WTC11 (cell line): ENCODE data around the gene RNF40. TPM values are rescaled to one million over a fixed set of nuclear protein-coding genes. Genes with fewer than 3 reads are reported as not detected.

Experiments
- ATAC-seq: fragments of 200-7000 bp; cut with Tn5 transposase; 2 replicates; pipeline ENCODE4 v1.10.0; 2021; ENCODE audit warnings: mild to moderate bottlenecking, moderate library complexity
- CTCF ChIA-PET: fragments of 300-600 bp; sonication (Branson Sonifier 250); formaldehyde crosslinking; loops from one replicate; lab custom pipeline; 2021; ENCODE audit warnings: antibody characterized with exemption; lab: Charles Lee
- POLR2A ChIA-PET: fragments of 350-600 bp; sonication (Branson Sonifier 250); formaldehyde crosslinking; loops from one replicate; lab custom pipeline; 2021; ENCODE audit warnings: antibody characterized with exemption; lab: Charles Lee
- DNase-seq: peaks from one replicate; pipeline ENCODE4 v3.0.0; 2021; ENCODE audit warnings: low spot score
- H3K27ac Mint-ChIP-seq: 2 replicates; pipeline ENCODE4 v1.8.0; 2021; ENCODE audit warnings: mixed read lengths
- H3K27me3 Mint-ChIP-seq: 2 replicates; pipeline ENCODE4 v1.8.0; 2021; ENCODE audit warnings: low read depth, mild to moderate bottlenecking, moderate library complexity, mixed read lengths
- H3K36me3 Mint-ChIP-seq: 2 replicates; pipeline ENCODE4 v1.8.0; 2021; ENCODE audit warnings: mixed read lengths
- H3K4me1 Mint-ChIP-seq: 2 replicates; pipeline ENCODE4 v1.8.0; 2022; ENCODE audit warnings: mixed read lengths
- H3K4me3 Mint-ChIP-seq: 2 replicates; pipeline ENCODE4 v1.8.0; 2021; ENCODE audit warnings: mild to moderate bottlenecking, moderate library complexity, mixed read lengths
- H3K9me3 Mint-ChIP-seq: 2 replicates; pipeline ENCODE4 v1.8.0; 2021; ENCODE audit warnings: mixed read lengths
- AR ChIP-seq: fragments of 250-450 bp; sonication (Bioruptor Pico); IDR thresholded peaks from 2 replicates; pipeline ENCODE4 v1.9.0; 2021; ENCODE audit warnings: mild to moderate bottlenecking
- ATF1 ChIP-seq: sonication (generic); formaldehyde crosslinking; IDR thresholded peaks from 2 replicates; pipeline ENCODE4 v1.8.1; 2023; ENCODE audit warnings: mild to moderate bottlenecking, moderate library complexity, missing genetic modification reagents
- ATF3 ChIP-seq: sonication (generic); formaldehyde crosslinking; conservative IDR thresholded peaks from 2 replicates; pipeline ENCODE4 v1.8.1; 2022; ENCODE audit warnings: mild to moderate bottlenecking, missing genetic modification reagents
- CTCF ChIP-seq: fragments of 200-600 bp; IDR thresholded peaks from 2 replicates; pipeline ENCODE4 v1.8.0; 2022; ENCODE audit warnings: antibody characterized with exemption
- ESRRA ChIP-seq: sonication (generic); formaldehyde crosslinking; IDR thresholded peaks from 2 replicates; pipeline ENCODE4 v1.8.1; 2022; ENCODE audit warnings: mild to moderate bottlenecking, missing genetic modification reagents, borderline replicate concordance
- FOXK1 ChIP-seq: sonication (generic); formaldehyde crosslinking; IDR thresholded peaks from 2 replicates; pipeline ENCODE4 v1.8.0; 2022; ENCODE audit warnings: mild to moderate bottlenecking, moderate library complexity, missing genetic modification reagents
- NFE2L1 ChIP-seq: sonication (generic); formaldehyde crosslinking; IDR thresholded peaks from 2 replicates; pipeline ENCODE4 v1.8.1; 2023; ENCODE audit warnings: missing genetic modification reagents
- NFYB ChIP-seq: sonication (generic); formaldehyde crosslinking; conservative IDR thresholded peaks from 2 replicates; pipeline ENCODE4 v1.8.0; 2022; ENCODE audit warnings: low read depth, missing genetic modification reagents
- NR3C1 ChIP-seq: sonication (generic); formaldehyde crosslinking; conservative IDR thresholded peaks from 2 replicates; pipeline ENCODE4 v1.8.1; 2023; ENCODE audit warnings: low read depth, mild to moderate bottlenecking, missing genetic modification reagents
- SP1 ChIP-seq: sonication (generic); formaldehyde crosslinking; conservative IDR thresholded peaks from 2 replicates; pipeline ENCODE4 v1.8.1; 2022; ENCODE audit warnings: missing genetic modification reagents
- TEAD1 ChIP-seq: sonication (generic); formaldehyde crosslinking; IDR thresholded peaks from 2 replicates; pipeline ENCODE4 v1.8.0; 2022; ENCODE audit warnings: mild to moderate bottlenecking, missing genetic modification reagents
- USF2 ChIP-seq: sonication (generic); formaldehyde crosslinking; IDR thresholded peaks from 2 replicates; pipeline ENCODE4 v1.8.1; 2023; ENCODE audit warnings: mild to moderate bottlenecking, missing genetic modification reagents, moderate library complexity
- ZBTB21 ChIP-seq: sonication (generic); formaldehyde crosslinking; IDR thresholded peaks from 2 replicates; pipeline ENCODE4 v1.8.1; 2023; ENCODE audit warnings: mild to moderate bottlenecking, missing genetic modification reagents, borderline replicate concordance
- ZNF232 ChIP-seq: sonication (generic); formaldehyde crosslinking; IDR thresholded peaks from 2 replicates; pipeline ENCODE4 v1.8.0; 2022; ENCODE audit warnings: mild to moderate bottlenecking, missing genetic modification reagents
- ZNF317 ChIP-seq: sonication (generic); formaldehyde crosslinking; IDR thresholded peaks from 2 replicates; pipeline ENCODE4 v1.8.1; 2023; ENCODE audit warnings: low read depth, mild to moderate bottlenecking, moderate library complexity, missing genetic modification reagents, borderline replicate concordance
- ZNF425 ChIP-seq: fragments of 250-450 bp; sonication (Bioruptor Pico); conservative IDR thresholded peaks from 2 replicates; pipeline ENCODE4 v1.9.0; 2021; ENCODE audit warnings: mild to moderate bottlenecking
- ZNF512 ChIP-seq: sonication (generic); formaldehyde crosslinking; IDR thresholded peaks from 2 replicates; pipeline ENCODE4 v1.8.1; 2022; ENCODE audit warnings: missing genetic modification reagents, borderline replicate concordance
- total RNA-seq: library from RNA; stranded (reverse); gene quantifications from 3 replicates; pipeline ENCODE4 v1.2.3, GENCODE V29; 2021

Gene RNF40
- total RNA-seq, 1 experiment from 2014 or later = 77.1 TPM

- TF ChIP-seq CTCF (no peak), NR3C1 (CRISPR knock-in tag) (no peak), AR (no peak), NFE2L1 (CRISPR knock-in tag) (no peak), ZNF512 (CRISPR knock-in tag) (no peak), USF2 (CRISPR knock-in tag) (no peak), FOXK1 (CRISPR knock-in tag) (no peak), NFYB (CRISPR knock-in tag) (no peak), ZNF425 (no peak), ZNF317 (no peak), SP1 (CRISPR knock-in tag) (no peak)
- Mint-ChIP-seq H3K4me1 (peaks cover 14% of the 10 kb centered on the region), H3K9me3 (no peaks in the 10 kb centered on the region), H3K4me3 (no peak overlapping the region), H3K27me3 (peaks cover 73% of the 10 kb centered on the region), H3K27ac (no peak overlapping the region), H3K36me3 (no peaks in the 10 kb centered on the region)
- ChIA-PET POLR2A (no interaction called here), CTCF (interaction anchor here (0.7 to 1.9 kb wide), 5 partner anchors 12 to 55 kb away, joined by 3 to 6 read pairs (median 4); partner anchors contain the start of genes PHKG2 and ZNF629)
- DNase-seq (no peak), ATAC-seq (no peak)
These were observed 40.8 kb downstream of the RNF40 start for GRCh38 chr16:30802936-30803335.

GRCh38 chr16:30805056-30805369, 42.9 kb downstream of the RNF40 start:
- peak overlapping the region; percentile 82 for H3K4me3 Mint-ChIP-seq
- DNase-seq (no peak), ATAC-seq (no peak)
- no peaks in the 10 kb centered on the region for H3K9me3 Mint-ChIP-seq
- CTCF ChIA-PET = interaction anchor here (0.5 to 3.5 kb wide), 15 partner anchors 9 to 148 kb away, joined by 3 to 26 read pairs (median 5); partner anchors contain the start of gene ZNF629
- no peak overlapping the region for H3K27ac Mint-ChIP-seq
- no peaks in the 10 kb centered on the region for H3K36me3 Mint-ChIP-seq
- POLR2A ChIA-PET = interaction anchor here (1.2 to 2.7 kb wide), 5 partner anchors 17 to 92 kb away, joined by 3 to 15 read pairs (median 8); partner anchors contain the start of genes CTF1 and ZNF629
- TF ChIP-seq TEAD1 (no peak), ESRRA (CRISPR knock-in tag) (no peak), ZNF232 (CRISPR knock-in tag) (no peak), USF2 (CRISPR knock-in tag) (no peak), ZBTB21 (CRISPR knock-in tag) (no peak), ATF3 (CRISPR knock-in tag) (no peak), NFE2L1 (CRISPR knock-in tag) (no peak), ATF1 (CRISPR knock-in tag) (no peak)
- H3K27me3 Mint-ChIP-seq = peaks cover 83% of the 10 kb centered on the region
- peaks cover 14% of the 10 kb centered on the region for H3K4me1 Mint-ChIP-seq
